ENCODE measurements around the gene CHP2. TPM values are rescaled to one million over a fixed set of nuclear protein-coding genes. Genes with fewer than 3 reads are reported as not detected.

Gene CHP2
- total RNA-seq, 4 donors from 2014 or later: 60.3 to 102 (median 99.6) TPM

DNA sequence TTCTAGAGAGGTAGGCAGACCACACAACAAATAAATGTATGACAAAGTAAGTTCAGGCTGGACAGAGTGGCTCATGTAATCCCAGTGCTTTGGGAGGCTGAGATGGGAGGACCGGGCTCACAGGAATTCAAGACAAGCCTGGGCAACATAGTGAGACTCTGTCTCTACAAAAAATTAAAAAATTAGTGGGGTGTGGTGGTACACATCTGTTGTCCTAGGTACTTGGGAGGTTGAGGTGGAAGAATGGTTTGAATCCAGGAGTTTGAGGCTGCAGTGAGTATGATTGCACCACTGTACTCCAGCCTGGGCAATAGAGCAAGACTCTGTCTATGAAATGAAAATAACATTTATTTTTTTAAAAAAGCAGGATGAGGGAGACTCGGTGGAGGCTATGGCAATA, 18.5 kb downstream of the CHP2 start:
- TF ChIP-seq, protein P1, sequence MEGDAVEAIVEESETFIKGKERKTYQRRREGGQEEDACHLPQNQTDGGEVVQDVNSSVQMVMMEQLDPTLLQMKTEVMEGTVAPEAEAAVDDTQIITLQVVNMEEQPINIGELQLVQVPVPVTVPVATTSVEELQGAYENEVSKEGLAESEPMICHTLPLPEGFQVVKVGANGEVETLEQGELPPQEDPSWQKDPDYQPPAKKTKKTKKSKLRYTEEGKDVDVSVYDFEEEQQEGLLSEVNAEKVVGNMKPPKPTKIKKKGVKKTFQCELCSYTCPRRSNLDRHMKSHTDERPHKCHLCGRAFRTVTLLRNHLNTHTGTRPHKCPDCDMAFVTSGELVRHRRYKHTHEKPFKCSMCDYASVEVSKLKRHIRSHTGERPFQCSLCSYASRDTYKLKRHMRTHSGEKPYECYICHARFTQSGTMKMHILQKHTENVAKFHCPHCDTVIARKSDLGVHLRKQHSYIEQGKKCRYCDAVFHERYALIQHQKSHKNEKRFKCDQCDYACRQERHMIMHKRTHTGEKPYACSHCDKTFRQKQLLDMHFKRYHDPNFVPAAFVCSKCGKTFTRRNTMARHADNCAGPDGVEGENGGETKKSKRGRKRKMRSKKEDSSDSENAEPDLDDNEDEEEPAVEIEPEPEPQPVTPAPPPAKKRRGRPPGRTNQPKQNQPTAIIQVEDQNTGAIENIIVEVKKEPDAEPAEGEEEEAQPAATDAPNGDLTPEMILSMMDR (IDR thresholded peaks at IDR 0.05): no peak
- TF ChIP-seq POLR2A (IDR thresholded peaks at IDR 0.05) (no peak), POLR2AphosphoS5 (IDR thresholded peaks at IDR 0.05) (no peak), EP300 (IDR thresholded peaks at IDR 0.05) (no peak)
- 67% methylated on average over 2 of the region's 2 CpGs for WGBS
- no peak for DNase-seq (ENCODE audit: low spot score in 2 of 2)
- Histone ChIP-seq H3K4me1 (peaks cover 23% of the 10 kb centered on the region), H3K36me3 (no peaks in the 10 kb centered on the region), H3K4me3 (no peak overlapping the region), H3K27me3 (peaks cover 3% of the 10 kb centered on the region), H3K27ac (no peak overlapping the region), H3K9me3 (no peaks in the 10 kb centered on the region)

DNA sequence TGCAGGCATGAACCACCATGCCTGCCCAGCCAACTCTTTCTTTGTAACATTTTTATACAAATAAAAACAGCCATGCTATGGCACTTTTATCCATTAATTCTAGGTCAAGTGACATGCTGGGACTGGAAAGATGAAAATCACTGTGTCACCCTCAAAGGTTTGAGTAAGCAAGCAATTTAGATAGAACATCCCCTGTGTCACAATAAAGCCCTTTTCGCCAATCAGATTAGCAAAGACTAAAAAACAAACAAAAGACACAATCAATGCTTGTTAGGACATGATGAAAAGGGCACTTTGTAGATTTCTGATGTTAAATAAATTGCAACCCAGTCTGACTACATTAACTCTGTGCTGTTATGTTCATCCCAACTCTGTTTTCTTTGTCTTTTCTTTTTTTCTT, 26.4 kb downstream of the CHP2 start:
- WGBS: 55% methylated on average over 1 of the region's 1 CpG
- Histone ChIP-seq H3K27ac (no peak overlapping the region), H3K4me1 (peaks cover 6% of the 10 kb centered on the region), H3K27me3 (peaks cover 4% of the 10 kb centered on the region), H3K9me3 (no peaks in the 10 kb centered on the region), H3K4me3 (no peak overlapping the region), H3K36me3 (no peaks in the 10 kb centered on the region)
- DNase-seq (ENCODE audit: low spot score in 2 of 2): no peak
- TF ChIP-seq POLR2AphosphoS5 (IDR thresholded peaks at IDR 0.05): no peak
- no peak for TF ChIP-seq POLR2A (IDR thresholded peaks at IDR 0.05)

DNA sequence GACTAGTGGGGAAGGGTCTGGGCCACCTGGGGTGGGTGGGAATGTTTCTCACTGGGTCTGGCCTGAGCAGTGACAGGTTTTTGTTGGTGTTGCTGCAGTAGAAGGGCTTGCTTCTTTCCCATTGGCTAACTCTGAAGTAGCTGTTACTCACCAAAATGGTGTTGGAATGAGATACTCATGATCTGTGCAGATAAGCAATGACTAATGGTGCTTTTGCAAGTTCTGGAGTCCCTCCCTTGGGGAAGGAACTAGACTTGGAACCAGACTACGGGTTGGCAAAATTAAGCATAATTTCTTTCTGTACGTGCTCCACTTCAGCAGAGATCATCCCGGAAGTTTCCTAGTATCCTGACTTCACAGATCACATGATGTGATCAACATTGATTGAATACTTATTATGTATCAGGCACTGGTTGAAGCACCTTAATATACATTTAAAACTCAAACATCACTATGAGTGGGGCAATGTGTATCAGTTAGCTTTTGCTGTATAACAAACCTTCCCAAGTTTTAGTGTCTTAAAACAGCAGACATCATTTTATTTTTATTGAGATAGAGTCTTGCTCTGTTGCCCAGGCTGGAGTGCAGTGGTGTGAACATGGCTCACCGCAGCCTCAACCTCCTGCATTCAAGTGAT, 30.1 kb downstream of the CHP2 start:
- peak overlapping the region; percentile 59 for H3K27ac ChIP-seq
- TF ChIP-seq POLR2A (IDR thresholded peaks at IDR 0.05): no peak
- TF ChIP-seq POLR2AphosphoS5 (IDR thresholded peaks at IDR 0.05): peak in 1 of 3 donors; percentile 14
- no peak for DNase-seq (ENCODE audit: low spot score in 2 of 2)
- H3K4me1 ChIP-seq: peaks cover 6% of the 10 kb centered on the region
- peaks cover 4% of the 10 kb centered on the region for H3K27me3 ChIP-seq
- H3K9me3 ChIP-seq: no peaks in the 10 kb centered on the region
- H3K4me3 ChIP-seq: no peak overlapping the region
- H3K36me3 ChIP-seq: no peaks in the 10 kb centered on the region
- WGBS: 59% methylated on average over 4 of the region's 4 CpGs

DNA sequence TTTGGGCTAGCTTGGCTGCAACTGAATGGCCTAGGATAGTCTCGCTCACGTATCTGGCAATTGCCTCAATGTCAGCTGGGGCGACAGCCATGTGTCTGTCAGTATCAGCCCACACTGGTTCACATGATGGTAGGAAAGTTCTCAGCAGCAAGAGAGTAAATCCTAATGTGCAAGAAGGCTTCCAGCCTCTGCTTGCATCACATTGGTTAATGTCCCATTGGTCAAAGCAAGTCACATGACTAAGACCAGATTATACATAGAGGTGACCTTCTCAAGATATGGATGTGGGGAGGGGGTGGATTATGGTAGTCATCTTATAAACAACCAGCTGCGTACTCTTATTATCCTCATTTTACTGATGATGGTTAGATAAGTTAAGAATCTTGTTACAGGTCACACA, 31.0 kb downstream of the CHP2 start:
- no peak for DNase-seq (ENCODE audit: low spot score in 2 of 2)
- no peaks in the 10 kb centered on the region for H3K36me3 ChIP-seq
- 85% methylated on average over 4 of the region's 4 CpGs for WGBS
- no peaks in the 10 kb centered on the region for H3K9me3 ChIP-seq
- no peak overlapping the region for H3K27ac ChIP-seq
- H3K27me3 ChIP-seq: peaks cover 4% of the 10 kb centered on the region
- no peak overlapping the region for H3K4me3 ChIP-seq
- TF ChIP-seq POLR2A (IDR thresholded peaks at IDR 0.05): no peak
- TF ChIP-seq, protein P1 (IDR thresholded peaks at IDR 0.05): no peak
- no peak for TF ChIP-seq EP300 (IDR thresholded peaks at IDR 0.05)
- no peak for TF ChIP-seq POLR2AphosphoS5 (IDR thresholded peaks at IDR 0.05)
- peaks cover 6% of the 10 kb centered on the region for H3K4me1 ChIP-seq

DNA sequence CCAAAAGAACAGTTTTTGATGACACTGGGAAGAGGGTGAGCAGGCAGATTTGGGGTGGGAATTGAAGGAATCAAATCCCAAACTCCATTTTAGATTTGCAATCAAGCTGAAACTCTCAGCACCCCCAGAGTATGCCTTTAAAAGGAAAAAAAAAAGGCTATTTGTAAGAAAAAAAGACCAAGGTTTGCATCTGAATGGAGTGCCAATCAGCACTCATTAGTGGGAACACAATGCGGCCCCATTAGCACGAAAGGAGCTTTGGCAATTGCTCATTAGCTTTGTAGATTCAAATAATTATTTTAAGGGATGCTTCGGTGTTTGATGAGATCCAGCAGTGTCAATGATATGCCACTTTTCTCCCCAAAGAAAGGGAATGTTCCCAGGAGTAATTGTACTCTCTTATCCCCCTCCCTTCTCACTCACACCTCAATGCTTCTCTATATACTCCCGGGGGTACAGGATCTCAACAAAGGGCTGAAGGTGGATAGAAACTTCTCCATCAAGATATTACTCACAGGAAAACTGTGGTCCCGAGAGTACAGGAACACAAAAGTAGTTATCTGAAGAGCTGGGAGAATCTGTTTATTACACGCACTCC, 32.2 kb downstream of the CHP2 start:
- H3K4me1 ChIP-seq: peaks cover 6% of the 10 kb centered on the region
- H3K27me3 ChIP-seq: peaks cover 4% of the 10 kb centered on the region
- TF ChIP-seq POLR2AphosphoS5 (IDR thresholded peaks at IDR 0.05) (no peak), POLR2A (IDR thresholded peaks at IDR 0.05) (no peak), EP300 (IDR thresholded peaks at IDR 0.05) (no peak)
- TF ChIP-seq, protein P1 (IDR thresholded peaks at IDR 0.05): no peak
- no peak overlapping the region for H3K4me3 ChIP-seq
- 41% methylated on average over 6 of the region's 6 CpGs for WGBS
- no peak for DNase-seq (ENCODE audit: low spot score in 2 of 2)
- no peaks in the 10 kb centered on the region for H3K36me3 ChIP-seq
- H3K27ac ChIP-seq: no peak overlapping the region
- no peaks in the 10 kb centered on the region for H3K9me3 ChIP-seq

DNA sequence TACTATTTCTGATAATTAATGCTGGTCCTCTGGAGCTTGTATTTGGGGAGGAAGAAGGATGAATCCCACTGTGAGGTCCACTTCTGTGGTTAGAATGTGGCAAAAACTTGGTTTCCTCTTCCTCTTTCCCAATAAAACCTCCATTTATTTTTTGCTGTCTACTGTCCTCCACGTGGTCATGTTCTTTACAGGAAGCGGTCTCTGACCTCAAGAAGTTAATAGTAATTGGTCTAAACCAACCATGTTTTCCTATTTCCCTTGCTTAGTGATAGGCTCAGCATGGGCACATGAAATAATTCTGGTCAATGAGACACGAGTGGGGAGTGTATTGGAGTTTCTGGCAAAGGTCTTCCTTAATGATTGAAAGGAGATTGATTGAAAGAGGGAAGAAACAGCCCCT, 33.9 kb downstream of the CHP2 start:
- 68% methylated on average over 3 of the region's 3 CpGs for whole genome bisulfite sequencing
- DNase-seq (ENCODE audit: low spot score in 2 of 2): no peak
- Histone ChIP-seq H3K27ac (no peak overlapping the region), H3K4me1 (peaks cover 6% of the 10 kb centered on the region), H3K27me3 (no peaks in the 10 kb centered on the region), H3K9me3 (no peaks in the 10 kb centered on the region), H3K4me3 (no peak overlapping the region), H3K36me3 (no peaks in the 10 kb centered on the region)
- TF ChIP-seq POLR2AphosphoS5 (IDR thresholded peaks at IDR 0.05) (no peak), EP300 (IDR thresholded peaks at IDR 0.05) (no peak), POLR2A (IDR thresholded peaks at IDR 0.05) (no peak)
- TF ChIP-seq, protein P1 (IDR thresholded peaks at IDR 0.05): no peak
